Stimulated activated CD8-positive, alpha-beta memory T cell treated with anti-CD3 and anti-CD28 coated beads, Interleukin-4, amount 100 ng/mL, for 24 hours (primary cell): ENCODE results near the gene WWOX.

Source experiments
- DNase-seq: peaks from one replicate; pipeline ENCODE4 v3.0.0-alpha.2; 2020; ENCODE audit warnings: low read depth

WWOX gene

DNA sequence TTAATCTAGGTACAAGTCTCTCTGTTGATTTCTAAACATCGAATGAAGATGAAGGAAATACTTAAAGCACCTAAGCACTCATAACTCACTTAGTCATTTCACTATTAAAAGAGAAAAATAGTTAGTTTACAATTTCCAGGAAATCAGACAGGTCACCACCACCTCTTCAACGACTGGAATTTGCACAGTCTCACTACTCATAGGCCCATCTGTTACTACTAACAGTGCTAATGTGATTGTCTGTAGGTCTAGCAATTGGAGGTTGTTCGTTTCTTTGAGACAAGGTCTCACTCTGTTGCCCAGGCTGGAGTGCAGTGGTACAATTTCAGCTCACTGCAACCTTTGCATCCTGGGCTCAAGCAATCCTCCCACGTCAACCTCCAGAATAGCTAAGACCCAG is 1056.5 kb downstream of the WWOX start:
- DNase-seq = no peak

DNA sequence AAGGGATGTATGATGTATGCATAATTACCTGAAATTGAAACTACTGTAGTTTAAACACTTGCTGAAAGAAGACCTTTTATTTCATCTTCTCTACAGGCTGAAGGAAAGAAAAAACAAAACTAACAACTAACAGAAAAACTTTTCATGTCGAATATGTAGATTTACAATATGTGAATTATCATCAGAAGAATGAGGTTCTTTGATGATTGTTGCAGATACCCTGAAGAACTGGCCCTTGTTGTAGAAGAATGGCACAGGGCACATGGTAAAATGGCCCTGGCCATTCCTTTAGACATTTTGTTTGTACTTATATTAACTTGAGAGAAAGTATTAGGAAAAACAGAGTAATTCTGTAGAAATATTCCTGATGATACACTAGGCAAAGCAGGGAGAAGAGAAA is 1057.3 kb downstream of the WWOX start:
- no peak for DNase-seq

DNA sequence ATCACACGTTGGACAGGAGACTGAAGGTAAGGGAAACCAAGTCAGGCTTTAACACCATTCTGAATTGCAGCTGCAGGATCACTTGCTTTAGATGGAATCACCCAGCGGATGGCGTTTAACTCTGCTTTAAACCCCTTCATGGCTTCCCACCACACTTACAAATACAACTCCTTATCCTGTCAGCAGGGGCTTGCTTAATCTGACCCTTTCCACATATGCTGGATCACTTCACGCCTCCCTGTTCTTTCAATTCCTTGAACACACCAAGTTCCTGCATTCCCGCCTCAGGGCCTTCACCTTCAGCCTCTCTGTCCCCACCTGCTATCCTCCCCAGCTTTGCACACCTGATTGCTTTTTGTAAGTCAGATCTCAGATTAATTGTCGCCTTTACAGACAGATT is 1058.9 kb downstream of the WWOX start:
- no peak for DNase-seq

GRCh38 chr16:79159261-79160049 is 1060.0 kb downstream of the WWOX start:
- no peak for DNase-seq

DNA sequence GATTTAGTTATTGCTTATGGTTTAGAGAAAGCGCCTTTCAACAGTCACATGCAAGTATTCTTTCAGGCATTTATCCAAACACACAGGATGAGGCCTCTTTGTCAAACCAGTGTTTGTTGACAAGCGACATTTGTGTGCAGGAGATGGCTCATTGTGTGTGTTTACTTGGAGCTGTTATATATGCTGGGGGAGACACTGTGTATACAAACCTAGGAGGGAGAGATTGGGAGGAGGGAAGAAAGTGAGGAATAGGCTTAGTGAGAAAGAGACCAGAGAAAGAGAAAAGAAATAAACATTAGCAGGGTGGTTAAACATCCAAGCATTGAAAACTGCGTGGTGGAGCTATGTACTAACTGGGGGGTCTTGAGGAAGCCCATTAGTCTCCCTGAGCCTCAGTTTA is 1063.5 kb downstream of the WWOX start:
- no peak for DNase-seq

DNA sequence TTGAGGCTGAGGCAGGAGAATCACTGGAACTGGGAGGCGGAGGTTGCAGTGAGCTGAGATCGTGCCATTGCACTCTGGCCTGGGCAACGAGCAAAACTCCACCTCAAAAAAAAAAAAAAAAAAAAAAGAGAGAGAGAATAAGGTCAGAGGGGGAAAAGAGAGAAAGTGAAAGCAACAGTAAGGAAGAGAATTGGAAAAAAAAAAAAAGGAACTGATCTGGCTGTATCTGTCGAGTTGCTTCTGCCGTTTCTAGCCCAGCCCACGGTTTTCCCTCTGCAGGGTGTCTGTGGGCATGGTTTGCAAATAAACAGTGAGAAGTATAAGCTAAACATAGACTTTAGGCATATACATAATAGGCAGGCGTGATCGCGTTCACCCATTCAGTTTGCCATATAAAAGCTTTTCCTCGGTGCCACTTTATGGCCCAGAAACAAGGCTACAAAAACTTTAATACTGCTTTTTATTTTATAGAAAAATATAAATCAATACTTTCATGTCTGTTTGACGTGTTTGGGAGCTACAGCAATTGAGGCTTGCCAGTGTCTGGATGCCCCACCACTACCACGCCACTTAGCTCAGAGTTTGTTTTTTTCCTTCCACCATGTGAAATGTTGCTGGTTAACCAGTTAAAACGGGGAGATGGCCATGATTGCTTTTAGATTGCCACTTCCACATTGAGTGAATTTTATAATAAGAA is 1064.4 kb downstream of the WWOX start:
- DNase-seq = no peak

GRCh38 chr16:79164388-79164995 is 1065.0 kb downstream of the WWOX start:
- no peak for DNase-seq

GRCh38 chr16:79165079-79165478 is 1065.6 kb downstream of the WWOX start:
- no peak for DNase-seq

GRCh38 chr16:79165506-79165905 is 1066.1 kb downstream of the WWOX start:
- DNase-seq = no peak

GRCh38 chr16:79167893-79168292 is 1068.4 kb downstream of the WWOX start:
- no peak for DNase-seq

DNA sequence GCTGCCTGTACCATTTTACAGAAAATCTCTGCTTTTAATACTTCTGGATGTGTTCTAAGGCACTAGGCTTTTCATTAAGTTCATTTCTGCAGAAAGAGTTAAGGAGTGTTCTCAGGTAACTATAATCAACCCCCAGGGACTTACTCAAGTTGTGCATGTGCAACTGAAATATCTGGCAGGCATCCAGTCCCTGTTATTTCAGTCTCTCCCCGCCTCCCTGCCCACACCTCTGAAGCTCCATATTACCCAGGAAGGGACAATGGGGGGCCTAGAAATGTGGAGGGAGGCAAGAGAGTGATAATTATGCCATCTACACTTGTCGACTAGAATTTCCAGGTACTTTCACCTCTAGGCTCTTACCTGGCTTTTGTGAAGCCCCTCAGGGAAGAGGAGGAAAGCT is 1068.9 kb downstream of the WWOX start:
- no peak for DNase-seq

GRCh38 chr16:79169239-79169638 is 1069.8 kb downstream of the WWOX start:
- DNase-seq = no peak

GRCh38 chr16:79170555-79171246 is 1071.2 kb downstream of the WWOX start:
- no peak for DNase-seq

- no peak for DNase-seq
These were observed 1072.0 kb downstream of the WWOX start for GRCh38 chr16:79171504-79171903.

GRCh38 chr16:79171931-79172705 is 1072.7 kb downstream of the WWOX start:
- DNase-seq = no peak

GRCh38 chr16:79172976-79173500 is 1073.6 kb downstream of the WWOX start:
- DNase-seq = no peak

DNA sequence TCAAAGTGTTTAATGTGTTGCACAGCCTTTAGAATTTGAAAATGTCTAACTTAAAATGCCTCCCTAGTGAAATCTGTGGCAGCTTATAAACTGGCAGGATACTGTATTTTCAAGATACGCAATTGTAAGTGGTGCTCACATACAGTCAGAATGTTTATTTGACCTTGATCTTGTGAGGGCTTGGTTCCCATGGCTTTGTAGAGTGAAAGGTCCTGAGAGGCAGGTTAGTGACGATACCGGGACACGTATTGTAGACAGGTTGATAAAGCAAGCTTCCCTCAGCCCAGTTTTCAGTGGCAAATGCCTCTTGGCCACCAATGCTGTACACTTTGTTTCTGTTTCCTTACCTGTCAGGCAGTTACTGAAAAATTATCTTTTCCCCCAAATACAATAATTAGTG is 1074.5 kb downstream of the WWOX start:
- no peak for DNase-seq

GRCh38 chr16:79175286-79176057 is 1076.0 kb downstream of the WWOX start:
- no peak for DNase-seq

DNA sequence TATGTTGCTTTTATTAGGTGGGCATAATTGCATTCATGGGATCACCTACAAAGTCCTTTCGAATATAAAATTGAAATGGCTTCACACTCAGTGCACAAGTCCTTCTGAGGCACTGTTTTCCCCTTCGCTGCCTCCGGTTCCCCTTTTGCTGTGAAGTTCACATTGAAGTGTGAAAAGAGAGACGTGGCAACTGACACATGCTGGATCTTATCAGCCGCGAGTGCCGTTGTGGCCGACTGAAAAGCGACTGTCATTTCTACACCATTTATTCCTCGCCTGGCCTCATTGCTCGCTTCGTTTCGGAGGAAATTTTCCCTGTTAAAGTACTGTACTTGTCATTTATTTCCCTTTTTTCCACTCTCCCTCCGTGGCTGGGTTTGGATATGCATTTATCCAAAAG is 1077.6 kb downstream of the WWOX start:
- DNase-seq = no peak

DNA sequence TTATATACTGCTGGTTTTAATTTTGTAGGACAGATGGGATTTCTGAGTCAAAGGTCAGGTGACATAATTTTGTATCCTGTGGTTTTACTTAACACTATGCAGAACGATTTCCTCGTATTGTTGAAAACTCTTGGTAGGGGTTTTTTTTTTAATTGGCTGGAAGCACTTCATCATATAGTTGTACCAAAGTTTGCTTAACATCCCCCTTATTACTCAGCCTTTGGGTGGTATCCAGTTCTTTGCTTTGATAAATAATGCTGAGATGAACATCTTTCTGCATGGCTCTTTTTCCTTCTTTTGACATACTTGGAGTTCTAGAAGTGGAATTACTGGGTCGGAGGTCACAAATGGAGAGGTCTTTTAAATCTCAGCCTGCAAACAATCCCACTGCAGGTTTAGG is 1082.0 kb downstream of the WWOX start:
- DNase-seq = no peak

DNA sequence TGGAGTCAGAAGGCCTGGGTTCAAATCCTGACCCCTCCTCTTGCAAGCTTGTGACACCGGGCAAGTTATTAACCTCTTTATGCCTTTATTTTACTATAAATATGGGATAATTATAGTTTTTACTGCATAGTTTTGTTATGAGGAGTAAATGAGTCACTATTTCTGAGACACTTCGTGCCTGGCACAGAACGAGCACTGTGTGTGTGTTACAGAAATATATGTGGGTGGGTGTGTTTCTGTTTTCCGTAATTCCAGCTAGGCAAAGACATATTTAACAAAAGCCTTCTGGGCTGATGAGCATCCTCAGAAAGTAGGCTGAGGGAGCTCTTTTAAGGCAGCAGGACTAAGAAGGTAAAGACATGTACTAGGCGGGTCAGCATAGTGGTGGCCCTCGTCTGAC is 1083.2 kb downstream of the WWOX start:
- DNase-seq = no peak
